NCI-H187 (cell line): ENCODE measurements around the gene TMEM115.

Source experiments
- DNase-seq, 2 experiments: peaks; one replicate each; lab custom pipeline; 2025; lab: John Stamatoyannopoulos, UW

TMEM115 gene

DNA sequence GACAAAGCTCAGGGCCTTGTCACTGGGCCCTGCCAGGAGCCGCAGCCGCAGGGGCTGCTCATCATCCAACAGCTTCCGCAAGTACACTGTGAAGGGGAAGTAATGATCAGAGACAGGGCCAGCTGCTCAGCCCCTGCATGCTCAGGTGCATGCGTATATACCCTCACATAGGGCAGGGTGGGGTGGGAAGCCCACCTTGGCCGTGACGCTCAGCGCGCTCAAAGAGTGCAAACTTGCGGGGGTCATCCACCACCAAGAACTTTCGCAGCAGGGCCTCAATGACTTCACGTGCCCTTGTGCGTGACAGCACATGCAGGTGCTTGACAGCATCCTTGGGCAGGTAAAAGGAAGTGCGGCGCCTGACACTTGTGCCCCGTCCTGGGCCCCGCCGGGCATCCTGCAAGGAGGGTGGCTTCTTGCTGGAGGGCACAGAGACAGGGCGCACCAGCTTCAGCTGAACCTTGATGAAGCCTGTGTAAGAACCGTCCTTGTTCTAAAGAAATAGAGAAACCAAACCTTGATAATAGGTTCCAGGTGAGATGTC is 27.9 kb downstream of the TMEM115 start:
- no peak for DNase-seq

DNA sequence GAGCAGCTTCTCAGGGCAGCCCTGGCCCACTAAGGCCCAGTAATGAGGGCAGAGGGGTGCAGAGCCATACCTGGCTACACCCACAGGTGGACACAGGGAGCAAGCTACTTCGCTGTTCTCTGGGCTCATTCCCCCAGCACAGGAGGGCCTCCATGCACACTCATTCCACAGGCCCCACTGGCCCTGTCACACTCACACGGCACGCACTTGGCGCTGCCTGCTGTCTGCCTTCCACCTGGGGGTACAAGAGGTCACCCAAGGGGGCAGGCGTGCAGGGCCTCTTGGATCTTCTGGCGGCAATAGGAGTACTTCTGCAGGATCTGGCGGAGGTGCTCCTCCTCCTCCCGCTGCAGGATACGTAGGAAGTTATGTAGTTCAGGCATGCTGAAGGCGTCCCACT is 29.0 kb downstream of the TMEM115 start:
- DNase-seq: no peak

DNA sequence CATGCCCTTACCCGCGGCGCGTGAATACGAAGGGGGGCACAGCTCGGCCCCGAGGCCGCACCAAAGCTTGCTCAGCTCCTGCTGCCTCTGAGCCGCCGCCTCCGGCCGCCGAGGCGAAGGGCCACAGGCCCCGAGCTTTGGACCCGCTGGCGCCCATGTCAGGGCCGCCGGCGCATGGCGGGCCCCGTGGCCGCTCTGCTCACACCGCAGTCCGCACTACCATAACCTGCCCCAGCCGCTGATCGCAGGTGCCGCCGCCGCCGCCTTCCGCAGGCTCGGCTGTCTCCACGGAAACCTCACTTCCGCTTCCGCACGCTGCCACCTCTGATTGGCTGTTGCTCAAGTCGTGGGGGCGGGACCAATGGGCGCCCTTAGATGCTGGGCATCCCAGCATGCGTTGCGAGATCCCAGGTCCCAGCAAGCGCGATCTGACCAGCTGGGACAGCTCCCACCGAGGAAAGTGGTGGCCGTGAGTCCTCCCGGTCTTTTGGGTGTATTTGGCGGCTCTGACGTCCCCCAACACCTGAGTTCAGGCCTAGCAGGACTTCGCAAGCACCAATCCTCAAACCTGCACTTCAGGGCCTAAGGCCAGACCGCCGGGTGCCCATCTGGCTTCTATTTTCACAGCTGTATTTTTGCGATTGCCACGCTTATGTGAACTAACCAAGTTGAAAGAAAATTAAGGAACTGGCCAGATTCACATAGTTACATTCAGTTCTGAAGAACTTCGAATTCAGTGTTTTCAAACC is 31.2 kb downstream of the TMEM115 start, which contains the start of gene TUSC2:
Gene TUSC2, minus strand, starts transcription at position 281 of the 749 bp plus-strand sequence. Its CDS starts 124 bp downstream, at position 157.
- peak; percentile 80 to 89 for DNase-seq

DNA sequence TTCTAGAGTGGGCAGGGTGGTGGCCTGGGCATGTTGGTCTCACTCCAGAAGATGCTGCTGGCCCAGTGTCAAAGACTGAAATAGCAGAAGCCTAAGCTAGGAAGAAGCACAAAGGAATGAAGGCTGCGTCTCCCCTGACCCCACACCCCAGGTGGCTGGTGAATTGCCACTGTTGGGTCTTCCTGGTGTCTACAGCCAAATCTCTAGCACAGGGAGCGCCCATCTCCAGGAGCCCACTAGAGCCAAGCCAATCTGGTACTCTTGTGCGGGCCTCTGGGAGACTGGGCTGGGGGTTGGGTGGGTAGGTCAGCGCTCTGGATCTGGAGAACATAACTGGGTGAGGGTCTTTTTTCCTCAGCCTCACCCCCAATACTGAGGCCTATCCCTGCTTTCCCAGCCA is 32.2 kb downstream of the TMEM115 start:
- no peak for DNase-seq

DNA sequence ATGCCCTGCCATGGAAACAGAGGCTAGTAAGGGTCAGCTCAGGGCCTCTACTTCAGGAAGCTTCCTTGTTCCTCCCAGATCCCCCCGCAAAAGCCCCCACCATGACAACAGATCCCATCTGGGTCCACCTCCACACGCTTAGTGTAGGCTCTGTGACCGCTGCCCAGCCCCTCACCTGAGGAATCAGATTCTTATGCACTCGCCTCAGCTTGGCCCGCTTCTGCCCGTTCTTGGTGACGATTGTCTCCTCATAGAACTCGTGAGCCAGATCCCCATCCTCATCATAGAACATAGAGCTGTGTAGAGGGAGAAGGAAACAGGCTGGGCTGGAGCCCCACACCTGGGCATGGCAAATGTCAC is 33.2 kb downstream of the TMEM115 start:
- DNase-seq: no peak

DNA sequence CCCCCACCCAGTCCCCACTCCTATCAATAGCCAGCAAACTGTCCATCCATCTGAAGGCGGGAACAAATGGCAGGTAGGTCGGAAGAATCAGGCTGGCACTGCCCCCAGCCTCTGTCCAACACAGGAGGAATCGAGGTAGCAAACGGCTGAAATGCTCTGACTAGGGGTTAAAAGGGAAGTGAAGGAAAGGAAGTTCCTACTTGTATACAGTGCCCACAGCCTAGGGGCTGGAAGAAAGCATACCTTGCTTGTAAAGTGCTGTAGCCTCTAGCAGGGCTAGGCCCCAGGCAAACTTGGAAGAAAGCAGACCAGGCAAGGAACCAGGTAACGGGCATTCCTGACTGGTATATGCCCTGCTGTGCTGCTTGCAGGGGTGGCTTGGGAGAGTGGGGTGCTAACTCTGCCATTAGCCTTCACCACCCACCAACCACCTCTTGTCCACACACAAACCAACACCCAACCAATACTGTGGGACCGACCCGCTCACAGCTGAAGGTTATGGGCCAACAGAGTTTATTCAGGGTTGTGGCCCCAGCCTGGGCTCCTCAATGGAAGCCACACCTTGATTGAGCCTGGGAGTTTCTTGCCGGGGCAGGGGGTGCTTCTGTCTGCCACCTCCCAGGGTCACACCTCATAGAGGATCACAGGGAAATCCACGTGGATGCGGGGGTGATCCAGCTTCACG is 33.7 kb downstream of the TMEM115 start:
- DNase-seq: no peak

DNA sequence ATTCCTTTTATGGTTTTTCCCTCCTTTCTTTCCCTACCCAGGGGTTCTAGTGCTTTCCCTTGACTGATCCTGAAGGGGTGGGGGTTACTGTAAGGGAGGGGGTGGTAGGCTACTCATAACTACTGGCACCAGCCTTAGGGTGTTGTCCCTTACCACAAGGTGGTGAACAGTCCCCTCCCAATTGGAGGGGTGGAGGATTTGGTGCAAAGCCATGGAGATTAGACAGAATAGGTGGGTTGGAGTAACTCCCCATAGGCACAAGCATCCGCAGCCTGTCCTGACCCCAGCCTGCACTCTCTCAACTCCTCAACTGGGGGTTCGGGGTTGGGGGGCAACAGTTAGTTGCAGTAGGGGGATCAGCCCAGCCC is 34.2 kb downstream of the TMEM115 start:
- no peak for DNase-seq

DNA sequence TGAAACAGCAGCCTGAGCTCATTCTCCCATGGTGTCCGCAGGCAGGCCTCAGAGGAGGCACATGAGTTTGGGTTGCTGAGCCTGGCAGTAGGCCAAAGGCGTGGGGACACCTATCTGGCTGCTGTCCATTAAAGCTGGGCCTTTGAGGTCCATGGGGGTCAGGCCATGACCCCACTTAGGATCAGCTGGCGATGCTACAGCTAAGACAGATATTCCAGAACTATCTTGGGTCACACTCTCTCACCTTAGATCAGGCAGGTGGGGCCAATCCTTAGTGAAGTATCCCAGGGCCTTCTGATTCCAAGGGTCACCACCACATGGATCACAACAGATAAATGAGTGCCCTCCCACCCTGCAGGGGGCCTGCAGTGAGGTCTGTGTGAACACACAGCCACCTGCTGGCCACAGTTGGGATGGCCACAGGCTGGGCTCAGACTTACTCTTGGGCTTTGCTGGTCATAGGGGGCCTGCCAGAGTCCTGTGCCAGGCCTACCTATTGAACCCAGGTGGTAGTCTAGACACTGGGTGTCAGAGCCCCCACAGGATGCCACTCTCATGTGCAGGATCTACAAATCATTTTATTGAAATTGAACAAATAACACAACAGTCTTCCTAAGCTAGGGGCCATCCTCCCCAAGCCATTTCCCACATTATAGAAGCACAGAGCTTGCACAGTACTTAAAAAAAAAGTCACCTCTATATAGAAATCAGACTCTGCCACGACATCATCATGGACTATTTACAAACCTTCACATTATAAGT is 34.8 kb downstream of the TMEM115 start:
- peak in 1 of 2 experiments; percentile 8 for DNase-seq

DNA sequence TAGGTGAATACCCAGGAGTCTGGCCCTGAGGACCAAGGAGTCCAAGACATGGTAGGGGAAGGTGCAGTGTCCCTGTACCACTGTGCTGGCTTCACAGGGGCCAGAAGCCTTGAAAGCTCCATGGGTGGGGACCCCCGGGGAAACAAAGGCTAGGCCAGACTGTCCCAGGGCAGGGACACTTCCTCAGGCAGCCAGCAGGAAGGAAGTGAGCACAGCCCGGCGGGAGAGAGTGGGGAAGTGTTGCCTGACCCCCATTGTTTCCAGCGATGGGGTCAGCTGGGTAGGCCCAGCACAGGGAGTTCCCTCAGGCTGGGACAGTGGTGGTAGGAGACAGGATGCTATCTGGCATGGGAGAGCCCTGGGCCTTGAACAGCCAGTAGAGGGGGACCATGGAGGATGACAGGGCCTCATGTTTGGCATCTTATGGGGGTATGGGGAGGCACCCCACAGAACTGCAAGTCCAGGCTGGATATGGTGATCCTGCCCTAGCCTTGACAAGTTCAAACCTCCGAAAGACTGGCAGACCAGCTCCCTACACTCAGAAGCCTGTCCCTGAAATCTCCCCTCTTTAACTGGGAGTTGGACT is 35.6 kb downstream of the TMEM115 start:
- DNase-seq: no peak

DNA sequence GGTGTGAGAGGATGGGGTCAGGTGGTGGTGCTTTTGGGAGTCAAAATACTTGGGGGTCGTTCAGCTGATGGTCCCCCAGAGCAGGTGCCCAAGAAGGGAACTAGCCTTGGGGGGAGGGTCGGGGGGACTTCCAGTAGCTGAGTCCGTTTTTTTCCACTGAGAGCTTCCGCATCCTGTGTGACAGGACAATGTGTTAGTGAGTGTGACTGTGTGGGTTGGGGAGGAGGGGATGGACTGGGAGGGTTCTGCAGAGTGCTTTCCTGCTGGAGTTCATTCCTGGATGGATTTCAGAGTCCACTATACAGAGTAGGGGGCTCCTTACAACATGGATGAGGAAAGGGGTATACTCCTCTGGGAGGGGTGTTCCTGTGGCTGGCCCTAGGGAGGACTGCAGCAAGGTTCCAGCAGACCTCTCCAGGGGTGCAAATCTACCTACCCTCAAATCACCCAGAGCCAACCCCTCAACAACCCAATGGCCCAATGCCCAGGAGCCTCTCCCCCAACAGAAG is 36.2 kb downstream of the TMEM115 start:
- DNase-seq: no peak

DNA sequence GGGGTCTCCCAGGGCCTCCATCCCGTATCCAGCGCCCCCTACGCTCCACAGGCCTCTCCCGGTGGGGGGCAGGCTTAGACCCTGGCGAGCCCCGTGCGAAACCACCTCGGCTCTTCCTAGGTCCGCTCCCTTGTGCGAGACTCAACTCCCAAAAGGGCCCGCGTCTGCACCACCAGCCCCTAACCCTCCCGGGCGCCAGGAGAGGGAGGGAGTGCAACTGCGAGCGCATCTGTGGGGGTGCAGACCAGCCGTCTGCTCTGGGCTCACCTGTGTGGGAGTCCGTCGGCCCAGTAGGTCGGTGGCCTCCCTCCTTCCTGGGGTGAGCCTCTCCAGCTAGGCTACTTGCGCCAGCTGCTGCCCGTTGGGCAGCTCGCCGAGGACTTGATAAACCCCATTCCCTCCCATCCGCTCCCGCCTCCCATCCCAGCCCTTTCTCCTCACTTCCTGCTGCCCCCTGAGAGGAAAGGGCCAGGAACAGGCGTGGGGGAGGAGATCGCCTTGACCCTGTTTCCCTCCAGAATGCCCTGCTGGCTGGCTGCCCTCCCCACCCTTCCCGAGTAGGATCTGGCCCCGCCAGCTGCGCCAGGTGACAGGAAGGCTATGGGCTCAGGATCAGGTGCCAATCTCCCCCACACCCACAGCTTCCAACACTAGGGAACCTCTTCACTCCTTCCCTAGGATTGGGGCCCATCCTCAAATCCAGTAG is 36.8 kb downstream of the TMEM115 start, which contains the start of gene HYAL2:
Gene HYAL2, minus strand, starts transcription at position 360 of the 706 bp plus-strand sequence. CDS start 2,256 bp downstream, outside the sequence.
- no peak for DNase-seq

DNA sequence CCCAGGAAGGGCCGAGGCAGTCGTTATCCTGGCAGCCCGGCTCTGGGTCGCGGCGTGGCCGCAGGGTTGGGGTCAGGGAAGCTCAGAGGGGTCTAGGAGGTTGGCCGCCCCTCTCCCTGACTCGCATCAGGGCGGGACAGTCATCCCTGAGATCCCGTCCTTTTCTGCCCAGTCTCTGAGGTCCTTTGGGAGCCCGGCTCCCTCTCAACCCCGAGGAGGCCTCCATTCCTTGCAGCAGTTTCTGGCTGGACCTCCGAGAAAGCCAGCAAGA is 37.3 kb downstream of the TMEM115 start:
- no peak for DNase-seq

DNA sequence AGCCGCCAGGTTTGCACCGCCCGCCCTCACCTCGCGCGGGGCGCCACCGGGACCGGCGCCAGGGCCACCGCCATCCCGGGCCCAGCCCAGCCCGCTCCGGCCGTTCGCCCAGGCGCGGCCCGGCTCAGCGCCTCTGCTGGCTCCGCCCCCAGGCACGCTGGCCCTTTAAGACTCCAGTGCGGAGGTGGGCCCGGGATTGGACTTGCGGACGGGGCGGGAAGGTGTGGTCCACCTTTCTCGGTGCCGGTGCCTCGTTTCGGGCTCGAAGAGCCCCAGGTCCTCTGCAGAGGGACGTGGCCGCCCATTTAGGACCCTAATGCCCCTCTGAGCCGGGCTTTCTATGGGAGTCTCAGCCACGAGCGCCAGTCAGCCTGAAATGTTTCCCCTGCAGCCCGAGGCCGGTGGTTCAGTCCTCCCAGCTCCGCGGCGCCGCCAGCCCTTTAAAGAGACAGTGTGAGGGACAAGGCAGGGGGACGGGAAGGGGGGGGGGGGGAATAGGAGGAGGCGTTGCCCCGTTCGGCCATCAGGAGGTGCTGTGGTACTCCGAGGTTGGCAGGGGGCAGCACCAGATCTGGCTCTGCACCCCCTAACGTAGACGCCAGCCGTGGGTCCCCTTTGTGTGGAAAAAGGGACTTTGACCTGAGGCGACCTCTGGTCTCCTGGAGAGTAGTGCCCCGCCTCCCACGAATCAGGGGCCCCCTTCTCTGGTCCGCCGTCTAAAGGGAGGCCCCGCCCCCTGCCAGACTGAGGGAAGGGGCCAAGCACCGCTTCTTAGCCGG is 37.8 kb downstream of the TMEM115 start:
- DNase-seq: peak; percentile 53 to 64

DNA sequence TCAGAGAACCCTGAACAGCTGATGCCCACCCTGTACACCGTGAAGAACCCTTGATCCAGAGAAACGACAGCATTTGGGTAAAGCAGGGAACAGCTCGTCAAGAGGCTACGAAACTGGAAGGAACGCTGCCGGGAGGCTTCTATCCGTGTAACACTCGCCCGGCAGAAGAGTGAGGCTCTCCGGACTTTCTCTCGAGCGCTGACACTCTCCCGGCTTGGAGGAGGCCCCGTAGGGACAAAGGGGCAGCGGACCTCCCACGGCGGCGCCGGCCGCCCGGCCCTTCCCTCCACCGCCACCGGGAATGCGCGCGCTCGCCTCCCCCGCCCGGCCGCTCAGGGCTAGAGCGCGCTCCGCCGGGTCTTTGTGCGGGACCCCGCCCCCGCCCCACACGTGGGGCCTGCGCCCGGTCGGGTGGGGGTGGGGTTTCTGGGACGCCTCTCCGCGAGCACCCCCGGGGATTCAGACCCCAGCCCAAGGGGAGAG is 38.4 kb downstream of the TMEM115 start:
- DNase-seq: peak; percentile 42 to 44

DNA sequence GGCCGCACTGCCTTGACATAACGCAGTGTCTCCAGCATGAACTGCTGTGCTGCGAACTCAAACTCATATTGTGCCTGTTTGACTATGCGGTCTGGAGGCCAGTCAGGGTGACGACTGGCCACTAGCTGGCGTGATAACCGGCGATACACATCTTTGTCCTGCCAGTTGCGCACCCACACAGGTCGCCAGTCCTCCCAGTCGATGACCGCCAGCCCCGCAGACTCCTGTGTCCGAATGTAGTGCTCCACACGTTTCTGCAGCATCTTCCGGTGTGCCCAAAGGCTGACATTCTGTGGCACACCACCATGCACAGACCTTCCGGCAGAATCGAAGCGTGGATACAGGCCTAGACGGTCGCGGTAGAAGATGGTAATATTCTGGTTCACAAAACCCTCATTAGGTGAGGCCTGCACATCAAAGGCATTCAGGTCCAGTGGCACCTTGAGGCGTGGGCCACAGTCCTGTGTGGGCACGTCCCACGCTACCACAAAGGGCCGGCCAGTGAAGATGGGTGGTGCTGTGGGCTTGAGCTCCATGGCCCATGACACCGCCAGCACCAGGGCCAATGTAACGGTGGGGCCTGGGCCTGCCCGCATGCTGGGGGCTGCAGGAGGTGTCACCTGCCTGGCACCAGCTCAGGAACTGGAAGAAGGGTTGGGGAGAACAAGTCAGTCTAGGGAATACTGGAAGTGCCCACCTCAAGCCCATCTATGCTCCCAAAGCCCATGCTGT is 39.3 kb downstream of the TMEM115 start:
- DNase-seq: no peak

DNA sequence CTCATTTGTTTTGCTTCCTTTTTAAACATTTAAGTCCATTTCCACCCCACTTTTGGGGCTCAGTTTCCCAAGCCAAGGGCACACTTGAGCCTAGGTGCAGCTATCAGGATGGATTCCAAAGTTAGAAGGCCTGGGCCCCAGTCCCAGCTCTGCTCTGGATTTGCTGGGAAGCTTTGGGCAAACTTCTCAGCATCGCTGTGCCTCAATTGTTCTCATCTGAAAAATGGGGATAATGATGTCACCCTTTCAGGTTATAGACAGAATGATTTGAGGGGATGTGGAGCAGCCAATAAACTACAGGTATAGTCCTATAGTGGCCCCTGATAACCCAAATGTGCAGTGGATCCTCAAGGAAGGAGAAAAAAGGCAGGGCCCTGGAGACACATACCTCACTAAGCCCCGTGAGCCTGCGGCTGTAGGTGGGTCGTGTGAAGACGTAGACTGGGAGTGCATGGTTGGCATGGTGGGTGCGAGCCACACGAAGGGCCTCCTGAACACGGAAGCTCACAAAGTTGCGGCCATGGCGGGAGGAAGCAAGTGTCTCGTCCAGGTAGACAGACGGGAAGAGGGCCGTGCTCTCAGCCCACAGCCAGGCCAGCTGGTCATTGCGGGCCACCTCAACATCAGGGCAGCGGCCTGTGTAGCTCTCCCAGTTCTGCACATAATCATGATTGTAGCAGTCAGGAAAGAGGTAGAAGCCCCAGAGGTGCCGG is 40.0 kb downstream of the TMEM115 start:
- no peak for DNase-seq

DNA sequence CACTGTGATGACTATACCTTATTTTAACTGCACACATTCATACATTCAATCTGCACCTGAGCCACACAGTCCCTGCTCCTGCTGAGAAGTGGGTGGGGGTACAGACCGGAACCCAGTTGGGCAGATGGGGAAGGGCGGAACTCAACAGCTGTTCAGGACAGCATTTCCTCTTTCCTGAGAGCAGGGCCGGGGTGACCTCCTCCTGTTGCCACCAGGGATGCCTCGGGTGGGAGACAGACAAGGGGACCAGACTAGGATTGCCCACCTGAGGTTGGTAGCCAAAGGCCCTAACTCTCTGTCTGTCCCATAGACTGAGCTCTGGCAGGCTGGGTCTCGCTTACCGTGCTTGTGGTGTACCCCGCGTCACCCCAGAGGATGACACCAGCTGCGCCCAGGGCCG is 40.7 kb downstream of the TMEM115 start:
- DNase-seq: no peak

DNA sequence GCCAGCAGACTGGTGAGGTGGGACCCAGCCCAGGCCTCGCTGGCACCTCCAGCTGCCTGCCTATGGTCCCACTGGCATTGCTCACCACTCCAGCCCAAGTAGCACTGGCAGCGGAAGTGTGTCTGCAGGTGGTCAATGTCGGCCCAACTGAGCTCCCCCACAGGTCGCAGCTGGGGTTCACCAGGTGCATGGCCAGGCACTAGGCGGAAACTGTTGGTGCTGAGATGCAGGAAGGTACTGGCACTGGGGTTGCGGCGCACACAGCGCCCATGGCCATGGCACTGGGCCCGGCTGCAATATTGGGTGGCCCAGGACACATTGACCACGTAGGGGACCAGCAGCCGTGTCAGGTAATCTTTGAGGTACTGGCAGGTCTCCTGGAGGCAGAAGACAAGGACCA is 41.2 kb downstream of the TMEM115 start:
- DNase-seq: no peak

DNA sequence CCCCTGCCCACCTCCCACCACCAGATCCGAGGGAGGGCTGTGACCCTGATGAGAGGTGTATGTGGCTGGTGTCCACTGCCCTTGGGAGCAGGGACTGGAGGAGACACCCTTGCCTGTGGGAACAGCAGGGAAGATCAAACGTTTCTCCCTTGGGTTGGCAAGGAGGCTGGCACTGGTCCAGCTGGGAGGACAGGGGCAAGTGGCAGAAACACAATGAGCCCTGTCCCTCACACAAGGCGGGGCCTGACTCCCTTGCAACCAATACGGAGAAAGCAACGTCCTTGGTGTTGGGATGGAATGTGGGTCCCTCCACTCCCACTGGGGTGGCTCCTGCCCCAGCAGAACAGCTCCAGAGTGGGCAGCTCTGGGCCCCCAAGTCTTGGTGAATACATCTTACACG is 42.0 kb downstream of the TMEM115 start:
- DNase-seq: no peak
